ENCODE results near the gene GALNT1. TPM values are rescaled to one million over a fixed set of nuclear protein-coding genes. Genes with fewer than 3 reads are reported as not detected.

GALNT1 gene
- total RNA-seq, 2 donors from 2014 or later: 27.0 to 37.2 TPM

GRCh38 chr18:35637227-35637626 is 55.7 kb downstream of the GALNT1 start:
- DNase-seq (no peak), ATAC-seq (no peak)
- WGBS, 2 donors: 88 to 92% methylated on average over 5 of the region's 5 CpGs
- Histone ChIP-seq H3K27ac (no peak overlapping the region), H3K36me3 (replicated peaks in 1 of 2; ENCODE audit: insufficient read depth in 1 of 2, low read depth in 2 of 2) (no peaks in the 10 kb centered on the region), H3K4me3 (no peak overlapping the region), H3K4me1 (peaks cover 20% of the 10 kb centered on the region), H3K27me3 (no peaks in the 10 kb centered on the region), H3K9me3 (no peaks in the 10 kb centered on the region)
- TF ChIP-seq POLR2A (IDR thresholded peaks at IDR 0.05) (no peak), CTCF (IDR thresholded peaks at IDR 0.05) (no peak)
- intact Hi-C loops (cut with DNase I): no loop called here

DNA sequence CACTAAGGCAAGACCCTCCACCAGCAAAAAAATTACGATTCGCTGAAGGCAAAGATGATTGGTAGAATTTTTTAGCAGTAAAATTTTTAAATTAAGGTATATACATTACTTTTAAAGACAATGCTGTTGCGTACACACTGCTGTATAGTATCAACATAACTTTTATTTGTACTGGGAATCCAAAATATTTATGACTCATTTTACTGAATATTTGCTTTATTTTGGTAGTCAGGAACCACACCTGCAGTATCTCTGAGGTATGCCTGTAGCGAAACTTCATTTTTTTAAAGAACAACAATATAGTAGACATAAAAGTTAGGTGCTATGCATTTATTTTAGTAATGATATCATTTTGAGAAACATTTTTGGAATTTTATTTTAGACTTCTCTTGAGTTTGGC is 57.8 kb downstream of the GALNT1 start:
- no peak for ATAC-seq
- intact Hi-C loops (cut with DNase I): no loop called here

GRCh38 chr18:35641467-35641866 is 59.9 kb downstream of the GALNT1 start:
- Histone ChIP-seq H3K36me3 (replicated peaks in 1 of 2; ENCODE audit: insufficient read depth in 1 of 2, low read depth in 2 of 2) (no peaks in the 10 kb centered on the region), H3K27me3 (no peaks in the 10 kb centered on the region), H3K27ac (no peak overlapping the region), H3K4me1 (peaks cover under 1% of the 10 kb centered on the region), H3K9me3 (no peaks in the 10 kb centered on the region), H3K4me3 (no peak overlapping the region)
- no peak for ATAC-seq
- TF ChIP-seq CTCF (IDR thresholded peaks at IDR 0.05) (no peak), POLR2A (IDR thresholded peaks at IDR 0.05) (no peak)
- intact Hi-C loops (cut with DNase I): no loop called here
- 97% methylated on average over 4 of the region's 4 CpGs for WGBS, 2 donors
- DNase-seq: no peak

More for the DNA sequence above, 57.8 kb downstream of the GALNT1 start:
- 97 to 99% methylated on average over 4 of the region's 4 CpGs for WGBS, 2 donors
- Histone ChIP-seq H3K9me3 (no peaks in the 10 kb centered on the region), H3K27me3 (no peaks in the 10 kb centered on the region), H3K4me1 (peaks cover 16% of the 10 kb centered on the region), H3K36me3 (replicated peaks in 1 of 2; ENCODE audit: insufficient read depth in 1 of 2, low read depth in 2 of 2) (no peaks in the 10 kb centered on the region), H3K27ac (no peak overlapping the region), H3K4me3 (no peak overlapping the region)
- TF ChIP-seq POLR2A (IDR thresholded peaks at IDR 0.05) (no peak), CTCF (IDR thresholded peaks at IDR 0.05) (no peak)
- DNase-seq: no peak

DNA sequence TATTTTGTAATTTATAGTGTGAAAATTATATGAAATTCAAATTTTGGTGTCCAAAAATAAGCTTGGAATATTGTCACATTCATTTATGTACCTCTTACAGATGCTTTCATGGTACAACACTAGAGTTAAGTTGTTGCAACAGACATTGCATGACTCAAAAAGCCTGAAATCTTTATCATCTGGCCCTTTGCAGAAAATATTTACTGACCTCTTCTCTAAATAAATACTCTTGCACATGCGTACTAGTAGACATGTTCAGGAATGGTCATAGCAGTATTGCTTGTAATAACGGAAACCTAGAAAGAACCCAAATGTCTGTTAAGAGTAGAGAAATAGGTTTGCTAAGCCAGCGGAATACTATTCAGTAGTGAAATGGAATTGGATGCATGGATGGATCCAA is 60.4 kb downstream of the GALNT1 start:
- intact Hi-C loops (cut with DNase I): no loop called here
- Histone ChIP-seq H3K27ac (no peak overlapping the region), H3K4me1 (no peaks in the 10 kb centered on the region), H3K4me3 (no peak overlapping the region), H3K9me3 (no peaks in the 10 kb centered on the region), H3K27me3 (no peaks in the 10 kb centered on the region), H3K36me3 (replicated peaks in 1 of 2; ENCODE audit: insufficient read depth in 1 of 2, low read depth in 2 of 2) (no peaks in the 10 kb centered on the region)
- 97% methylated on average over 3 of the region's 3 CpGs for WGBS, 2 donors
- DNase-seq: no peak
- ATAC-seq: no peak
- TF ChIP-seq POLR2A (IDR thresholded peaks at IDR 0.05) (no peak), CTCF (IDR thresholded peaks at IDR 0.05) (no peak)

DNA sequence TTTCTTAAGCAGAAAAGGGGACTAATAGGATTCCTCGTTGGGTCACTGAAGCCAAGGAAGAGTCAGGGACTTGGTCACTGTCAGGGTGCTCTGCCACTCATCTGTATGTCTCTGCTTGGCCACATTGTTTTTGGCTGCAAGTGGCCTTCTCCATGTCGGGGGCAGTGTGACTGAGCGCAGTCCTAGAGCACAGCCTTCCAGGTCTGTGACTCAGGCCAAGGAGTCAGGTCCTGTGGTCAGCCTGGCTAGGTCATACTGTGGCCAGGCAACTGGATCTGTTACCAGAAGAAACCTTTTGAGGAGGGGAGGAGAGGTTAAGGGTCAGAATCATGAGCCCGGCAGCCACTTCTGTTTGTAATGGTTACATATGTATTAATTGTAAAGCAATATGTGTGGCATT is 61.3 kb downstream of the GALNT1 start:
- no peak for TF ChIP-seq CTCF (IDR thresholded peaks at IDR 0.05)
- no peak for TF ChIP-seq POLR2A (IDR thresholded peaks at IDR 0.05)
- intact Hi-C loops (cut with DNase I): no loop called here

More for the DNA sequence above, 61.3 kb downstream of the GALNT1 start:
- WGBS, 2 donors: 85 to 99% methylated on average over 4 of the region's 4 CpGs
- DNase-seq (no peak), ATAC-seq (no peak)
- Histone ChIP-seq H3K36me3 (replicated peaks in 1 of 2; ENCODE audit: insufficient read depth in 1 of 2, low read depth in 2 of 2) (no peaks in the 10 kb centered on the region), H3K27me3 (no peaks in the 10 kb centered on the region), H3K4me3 (no peak overlapping the region), H3K9me3 (no peaks in the 10 kb centered on the region), H3K27ac (no peak overlapping the region), H3K4me1 (no peaks in the 10 kb centered on the region)
